CD4-positive, alpha-beta T cell (primary cell): Measurements from ENCODE around the gene CCDC187. TPM values are rescaled to one million over a fixed set of nuclear protein-coding genes. Genes with fewer than 3 reads are reported as not detected.

Experiments used
- ATAC-seq: fragments of 200-7000 bp; cut with Tn5 transposase; one replicate; pipeline ENCODE4 v1.10.0; 2022; ENCODE audit warnings: mild to moderate bottlenecking; ENCODE audit not compliant: poor library complexity
- CTCF ChIA-PET: fragments of 350-600 bp; sonication (Branson Sonifier 250); formaldehyde crosslinking; loops from one replicate; lab custom pipeline; 2021; ENCODE audit warnings: antibody characterized with exemption, inconsistent platforms; lab: Charles Lee
- POLR2A ChIA-PET: fragments of 350-600 bp; sonication (Branson Sonifier 250); formaldehyde crosslinking; loops from one replicate; lab custom pipeline; 2021; ENCODE audit warnings: antibody characterized with exemption, inconsistent platforms; lab: Charles Lee
- DNase-seq, 14 experiments: peaks; one replicate each; pipeline ENCODE4 v3.0.0-alpha.2; 2013 to 2020; ENCODE audit warnings: mixed read lengths in 2 of 14
- H3K27ac ChIP-seq, 2 donors: one replicate each; pipeline versions ENCODE4 v1.5.1 to v1.7.0; 2013; ENCODE audit warnings: low read length in 2 of 2, low read depth in 1 of 2, mild to moderate bottlenecking in 1 of 2
- H3K27me3 ChIP-seq, 2 experiments: 1 replicate in 1 of 2; 2 replicates in 1 of 2; pipeline versions ENCODE4 v1.6.1 to v1.7.0; 2013; ENCODE audit warnings: low read length in 2 of 2, control low read depth in 1 of 2, mild to moderate bottlenecking in 1 of 2, moderate library complexity in 1 of 2; ENCODE audit not compliant: insufficient read depth in 2 of 2, control insufficient read depth in 1 of 2
- H3K36me3 ChIP-seq: one replicate; pipeline ENCODE4 v1.6.1; 2013; ENCODE audit warnings: low read length, control low read depth; ENCODE audit not compliant: insufficient read depth
- H3K4me1 ChIP-seq: one replicate; pipeline ENCODE4 v1.6.1; 2013; ENCODE audit warnings: low read length, control low read depth; ENCODE audit not compliant: insufficient read depth
- H3K4me3 ChIP-seq: one replicate; pipeline ENCODE4 v1.5.1; 2013; ENCODE audit warnings: mild to moderate bottlenecking, low read length, moderate library complexity
- H3K9me3 ChIP-seq, 2 experiments: 1 replicate in 1 of 2; 2 replicates in 1 of 2; pipeline versions ENCODE4 v1.6.1 to v1.7.0; 2013; ENCODE audit warnings: low read length in 2 of 2, mild to moderate bottlenecking in 2 of 2, control low read depth in 1 of 2, moderate library complexity in 1 of 2; ENCODE audit not compliant: control insufficient read depth in 1 of 2, insufficient read depth in 1 of 2
- H3K27ac Mint-ChIP-seq: one replicate; pipeline ENCODE4 v1.8.0; 2020; ENCODE audit warnings: mixed read lengths
- H3K27me3 Mint-ChIP-seq: one replicate; pipeline ENCODE4 v1.8.0; 2021; ENCODE audit warnings: mixed read lengths
- H3K36me3 Mint-ChIP-seq: one replicate; pipeline ENCODE4 v1.8.0; 2021; ENCODE audit warnings: low read depth, mixed read lengths
- H3K4me1 Mint-ChIP-seq: one replicate; pipeline ENCODE4 v1.8.0; 2021; ENCODE audit warnings: low read depth, mixed read lengths
- H3K4me3 Mint-ChIP-seq: one replicate; pipeline ENCODE4 v1.8.0; 2020; ENCODE audit warnings: mild to moderate bottlenecking, mixed read lengths
- H3K9me3 Mint-ChIP-seq: one replicate; pipeline ENCODE4 v1.8.0; 2020; ENCODE audit warnings: mixed read lengths
- intact Hi-C, 2 experiments: fragments of 100-400 bp; cut with DNase I in 1 of 2; cut with micrococcal nuclease in 1 of 2; formaldehyde crosslinking; loops; one replicate each; pipeline versions ENCODE4 v1.15.1 to v1.9.0; 2023 to 2025; cut with DNase I, micrococcal nuclease
- total RNA-seq, 174 experiments: library from RNA in 2 of 174; stranded (reverse) in 2 of 174; gene quantifications; one replicate each; pipeline ENCODE4 v1.2.3 and lab custom pipeline; 2021 to 2026
- TF ChIP-seq, protein P1 (sequence below): fragments of 200-600 bp; IDR thresholded peaks from one replicate; pipeline ENCODE4 v1.8.0; 2022; ENCODE audit warnings: antibody characterized with exemption, mild to moderate bottlenecking

The CCDC187 gene
- total RNA-seq, 2 experiments from 2014 or later, result not detected

- no peak overlapping the region for H3K27ac ChIP-seq
- H3K36me3 Mint-ChIP-seq, result no peaks in the 10 kb centered on the region
- CTCF ChIA-PET, result no interaction called here
- peaks cover 0 to 2% of the 10 kb centered on the region in 2 experiments for H3K27me3 ChIP-seq
- H3K36me3 ChIP-seq, result no peaks in the 10 kb centered on the region
- intact Hi-C loops, result no loop called here
- H3K27ac Mint-ChIP-seq, result no peak overlapping the region
- POLR2A ChIA-PET, result no interaction called here
- no peak overlapping the region for H3K4me3 Mint-ChIP-seq
- TF ChIP-seq, protein P1, sequence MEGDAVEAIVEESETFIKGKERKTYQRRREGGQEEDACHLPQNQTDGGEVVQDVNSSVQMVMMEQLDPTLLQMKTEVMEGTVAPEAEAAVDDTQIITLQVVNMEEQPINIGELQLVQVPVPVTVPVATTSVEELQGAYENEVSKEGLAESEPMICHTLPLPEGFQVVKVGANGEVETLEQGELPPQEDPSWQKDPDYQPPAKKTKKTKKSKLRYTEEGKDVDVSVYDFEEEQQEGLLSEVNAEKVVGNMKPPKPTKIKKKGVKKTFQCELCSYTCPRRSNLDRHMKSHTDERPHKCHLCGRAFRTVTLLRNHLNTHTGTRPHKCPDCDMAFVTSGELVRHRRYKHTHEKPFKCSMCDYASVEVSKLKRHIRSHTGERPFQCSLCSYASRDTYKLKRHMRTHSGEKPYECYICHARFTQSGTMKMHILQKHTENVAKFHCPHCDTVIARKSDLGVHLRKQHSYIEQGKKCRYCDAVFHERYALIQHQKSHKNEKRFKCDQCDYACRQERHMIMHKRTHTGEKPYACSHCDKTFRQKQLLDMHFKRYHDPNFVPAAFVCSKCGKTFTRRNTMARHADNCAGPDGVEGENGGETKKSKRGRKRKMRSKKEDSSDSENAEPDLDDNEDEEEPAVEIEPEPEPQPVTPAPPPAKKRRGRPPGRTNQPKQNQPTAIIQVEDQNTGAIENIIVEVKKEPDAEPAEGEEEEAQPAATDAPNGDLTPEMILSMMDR, result no peak
- H3K4me1 ChIP-seq, result peaks cover 24% of the 10 kb centered on the region
- peaks cover 5% of the 10 kb centered on the region for H3K4me1 Mint-ChIP-seq
- H3K9me3 Mint-ChIP-seq, result no peaks in the 10 kb centered on the region
- H3K4me3 ChIP-seq, result no peak overlapping the region
- no peaks in the 10 kb centered on the region for H3K27me3 Mint-ChIP-seq
- no peak for ATAC-seq
- DNase-seq, result no peak
- H3K9me3 ChIP-seq, result peaks cover 0 to 4% of the 10 kb centered on the region in 2 experiments
Observed at GRCh38 chr9:136324501-136325300, 20.8 kb upstream of the CCDC187 start.

DNA sequence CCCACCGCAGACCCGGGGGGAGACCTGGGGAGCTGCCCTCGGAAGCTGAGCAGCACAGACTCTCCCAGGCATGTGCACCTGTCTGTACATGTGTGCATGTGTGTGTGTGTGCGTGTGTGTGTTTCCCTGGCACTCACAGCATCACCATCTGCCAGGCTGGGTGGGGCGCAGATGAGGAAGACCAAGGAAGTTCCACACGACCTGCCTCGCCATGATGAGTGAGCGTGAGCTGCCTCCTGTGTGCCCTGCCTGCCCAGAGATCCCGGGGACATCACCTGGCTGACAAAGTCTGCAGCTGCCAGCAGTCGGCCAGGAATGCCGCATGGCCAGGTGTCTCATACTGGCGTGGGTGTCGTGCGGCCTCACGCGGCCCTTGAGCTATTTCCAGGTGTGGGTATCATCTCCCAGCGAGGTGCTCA is 19.5 kb upstream of the CCDC187 start:
- no peaks in the 10 kb centered on the region for H3K36me3 ChIP-seq
- no peak overlapping the region for H3K27ac ChIP-seq
- DNase-seq (no peak), ATAC-seq (no peak)
- Mint-ChIP-seq H3K36me3 (no peaks in the 10 kb centered on the region), H3K27me3 (no peaks in the 10 kb centered on the region), H3K4me1 (no peaks in the 10 kb centered on the region), H3K9me3 (no peaks in the 10 kb centered on the region), H3K4me3 (no peak overlapping the region), H3K27ac (no peak overlapping the region)
- H3K4me1 ChIP-seq, result peaks cover 16% of the 10 kb centered on the region
- TF ChIP-seq, protein P1, result no peak
- peaks cover 0 to 2% of the 10 kb centered on the region in 2 experiments for H3K27me3 ChIP-seq
- ChIA-PET CTCF (interaction anchor here (0.9 kb wide), 1 partner anchor 343 kb away, joined by 3 read pairs; no protein-coding TSS in a partner anchor), POLR2A (no interaction called here)
- intact Hi-C loops, result no loop called here
- H3K9me3 ChIP-seq, result peaks cover 0 to 4% of the 10 kb centered on the region in 2 experiments
- no peak overlapping the region for H3K4me3 ChIP-seq

GRCh38 chr9:136322756-136323330 is 18.9 kb upstream of the CCDC187 start:
- TF ChIP-seq, protein P1, result no peak
- Histone ChIP-seq H3K9me3 (peaks cover 0 to under 1% of the 10 kb centered on the region in 2 experiments), H3K27ac (no peak overlapping the region), H3K27me3 (peaks cover 0 to 2% of the 10 kb centered on the region in 2 experiments), H3K4me3 (no peak overlapping the region), H3K4me1 (peaks cover 11% of the 10 kb centered on the region), H3K36me3 (no peaks in the 10 kb centered on the region)
- Mint-ChIP-seq H3K4me3 (no peak overlapping the region), H3K36me3 (no peaks in the 10 kb centered on the region), H3K4me1 (no peaks in the 10 kb centered on the region), H3K27me3 (no peaks in the 10 kb centered on the region), H3K9me3 (no peaks in the 10 kb centered on the region), H3K27ac (no peak overlapping the region)
- ATAC-seq (no peak), DNase-seq (no peak)
- ChIA-PET POLR2A (no interaction called here), CTCF (interaction anchor here (0.9 kb wide), 1 partner anchor 343 kb away, joined by 3 read pairs; no protein-coding TSS in a partner anchor)
- intact Hi-C loops, result no loop called here
